OCI-LY3 (cell line): ENCODE measurements around the gene TOX3.

Source experiments
- CTCF ChIP-seq: fragments of 200-600, 300-600 bp; sonication (generic); IDR thresholded peaks from 2 replicates; pipeline ENCODE4 v1.5.1; 2014; ENCODE audit warnings: antibody characterized with exemption, low read length, low read depth
- EZH2phosphoT487 ChIP-seq: fragments of 200-600 bp; shearing (Covaris generic); IDR thresholded peaks from 2 replicates; pipeline ENCODE4 v1.6.1; 2018; ENCODE audit warnings: antibody characterized with exemption, mixed run types, low read depth

GRCh38 chr16:52584354-52585320 is 37.7 kb upstream of the TOX3 start:
- TF ChIP-seq CTCF: no peak
- no peak for TF ChIP-seq EZH2phosphoT487
